Mucosa of rectum (tissue), 2 donors: ENCODE measurements around the gene TMEM141.
"Not testable (repeated sequence)": the region's sequence is repeated elsewhere in the genome, so short reads cannot be mapped to it uniquely, and the experiment has no call there.

Experiments
- H3K27ac ChIP-seq, 2 donors: one replicate each; pipeline ENCODE4 v1.7.0; 2013; ENCODE audit warnings: inconsistent platforms in 2 of 2, low read depth in 2 of 2, low read length in 2 of 2
- H3K27me3 ChIP-seq, 2 donors: one replicate each; pipeline ENCODE4 v1.7.0; 2013; ENCODE audit warnings: low read length in 2 of 2; ENCODE audit not compliant: control insufficient read depth in 2 of 2, insufficient read depth in 2 of 2
- H3K36me3 ChIP-seq, 2 donors: one replicate each; pipeline ENCODE4 v1.7.0; 2013; ENCODE audit warnings: low read length in 2 of 2; ENCODE audit not compliant: control insufficient read depth in 2 of 2, insufficient read depth in 2 of 2
- H3K4me1 ChIP-seq, 2 donors: one replicate each; pipeline ENCODE4 v1.7.0; 2013; ENCODE audit warnings: low read length in 2 of 2, mild to moderate bottlenecking in 1 of 2; ENCODE audit not compliant: control insufficient read depth in 2 of 2, insufficient read depth in 2 of 2
- H3K4me3 ChIP-seq, 2 donors: one replicate each; pipeline ENCODE4 v1.7.0; 2013; ENCODE audit warnings: low read length in 2 of 2
- H3K9ac ChIP-seq, 2 donors: one replicate each; pipeline ENCODE4 v1.7.0; 2013; ENCODE audit warnings: low read length in 2 of 2, low read depth in 1 of 2, mild to moderate bottlenecking in 1 of 2
- H3K9me3 ChIP-seq, 2 donors: one replicate each; pipeline ENCODE4 v1.7.0; 2013; ENCODE audit warnings: low read length in 2 of 2; ENCODE audit not compliant: control insufficient read depth in 2 of 2
- donor health status: healthy.
- donor health status: Normal muscosa, but diverticular disease.

The TMEM141 gene

GRCh38 chr9:136762221-136762691 is 28.9 kb upstream of the TMEM141 start:
- H3K36me3 ChIP-seq = no peaks in the 10 kb centered on the region
- no peaks in the 10 kb centered on the region for H3K9me3 ChIP-seq
- no peak overlapping the region for H3K4me3 ChIP-seq
- H3K27me3 ChIP-seq = peaks cover 0 to 2% of the 10 kb centered on the region in 2 donors
- H3K27ac ChIP-seq = no peak overlapping the region
- no peak overlapping the region for H3K9ac ChIP-seq
- peaks cover 5 to 18% of the 10 kb centered on the region in 2 donors for H3K4me1 ChIP-seq

GRCh38 chr9:136762915-136763648 is 28.1 kb upstream of the TMEM141 start:
- Histone ChIP-seq H3K4me3 (no peak overlapping the region), H3K9me3 (no peaks in the 10 kb centered on the region), H3K36me3 (no peaks in the 10 kb centered on the region), H3K27ac (no peak overlapping the region), H3K9ac (no peak overlapping the region), H3K4me1 (peaks cover 5 to 18% of the 10 kb centered on the region in 2 donors), H3K27me3 (peaks cover 0 to 6% of the 10 kb centered on the region in 2 donors)

GRCh38 chr9:136763649-136764035 is 27.5 kb upstream of the TMEM141 start:
- Histone ChIP-seq H3K27me3 (peaks cover 0 to 6% of the 10 kb centered on the region in 2 donors), H3K4me3 (no peak overlapping the region), H3K4me1 (peaks cover 5 to 18% of the 10 kb centered on the region in 2 donors), H3K27ac (no peak overlapping the region), H3K36me3 (no peaks in the 10 kb centered on the region), H3K9ac (no peak overlapping the region), H3K9me3 (no peaks in the 10 kb centered on the region)

- Histone ChIP-seq H3K36me3 (no peaks in the 10 kb centered on the region), H3K9ac (peak within 1 kb of the TSS in 1 of 2 donors; percentile 56)
Observed at GRCh38 chr9:136764301-136764891, 26.7 kb upstream of the TMEM141 start, which contains the start of gene LCN15. TSS of gene LCN15 (minus strand) at chr9:136764518. CDS start at chr9:136764488, 30 bp downstream.

GRCh38 chr9:136765041-136765440 is 26.1 kb upstream of the TMEM141 start:
- H3K27me3 ChIP-seq = peaks cover 0 to 6% of the 10 kb centered on the region in 2 donors
- H3K4me1 ChIP-seq = peaks cover 5 to 20% of the 10 kb centered on the region in 2 donors
- H3K4me3 ChIP-seq = no peak overlapping the region
- peak overlapping the region in 1 of 2 donors; percentile 5 for H3K27ac ChIP-seq
- H3K9me3 ChIP-seq = no peaks in the 10 kb centered on the region
- no peaks in the 10 kb centered on the region for H3K36me3 ChIP-seq
- peak overlapping the region in 1 of 2 donors; percentile 56 for H3K9ac ChIP-seq

More at GRCh38 chr9:136764301-136764891, 26.7 kb upstream of the TMEM141 start, which contains the start of gene LCN15:
- peaks cover 5 to 18% of the 10 kb centered on the region in 2 donors for H3K4me1 ChIP-seq
- no peaks in the 10 kb centered on the region for H3K9me3 ChIP-seq
- peaks cover 0 to 6% of the 10 kb centered on the region in 2 donors for H3K27me3 ChIP-seq
- H3K4me3 ChIP-seq = no peak within 1 kb of the TSS
- H3K27ac ChIP-seq = peak within 1 kb of the TSS in 1 of 2 donors; percentile 5

- not testable (repeated sequence) for H3K9ac ChIP-seq, H3K4me3 ChIP-seq, H3K27ac ChIP-seq, H3K9me3 ChIP-seq, H3K27me3 ChIP-seq, H3K36me3 ChIP-seq
- peaks cover 5 to 20% of the 10 kb centered on the region in 2 donors for H3K4me1 ChIP-seq
Observed at GRCh38 chr9:136765745-136766409, 25.3 kb upstream of the TMEM141 start.

GRCh38 chr9:136766410-136767120 is 24.6 kb upstream of the TMEM141 start:
- not testable (repeated sequence) for H3K4me3 ChIP-seq, H3K27me3 ChIP-seq, H3K36me3 ChIP-seq, H3K27ac ChIP-seq, H3K9me3 ChIP-seq, H3K9ac ChIP-seq
- H3K4me1 ChIP-seq = peaks cover 5 to 20% of the 10 kb centered on the region in 2 donors

- no peak overlapping the region for H3K4me3 ChIP-seq
- H3K9ac ChIP-seq = peak overlapping the region in 1 of 2 donors; percentile 7
- no peaks in the 10 kb centered on the region for H3K36me3 ChIP-seq
- H3K27me3 ChIP-seq = peaks cover 0 to 4% of the 10 kb centered on the region in 2 donors
- H3K27ac ChIP-seq = no peak overlapping the region
- peaks cover 3% of the 10 kb centered on the region in 2 donors for H3K9me3 ChIP-seq
- H3K4me1 ChIP-seq = peaks cover 3 to 16% of the 10 kb centered on the region in 2 donors
Observed at GRCh38 chr9:136769710-136770191, 21.4 kb upstream of the TMEM141 start.

GRCh38 chr9:136771907-136772415 is 19.2 kb upstream of the TMEM141 start:
- Histone ChIP-seq H3K4me3 (no peak overlapping the region), H3K27ac (no peak overlapping the region), H3K36me3 (no peaks in the 10 kb centered on the region), H3K9me3 (peaks cover 3% of the 10 kb centered on the region in 2 donors), H3K4me1 (peaks cover 1 to 9% of the 10 kb centered on the region in 2 donors), H3K27me3 (peaks cover 0 to 4% of the 10 kb centered on the region in 2 donors), H3K9ac (no peak overlapping the region)
